Upper lobe of left lung (tissue), 4 donors: ENCODE results near the gene RFX2.

ENCODE experiments used
- EP300 ChIP-seq, 4 donors: sonication (generic); formaldehyde crosslinking; IDR thresholded peaks; one replicate each; pipeline ENCODE4 v1.5.1; 2017; ENCODE audit warnings: antibody characterized with exemption in 4 of 4, control low read depth in 2 of 4
- POLR2A ChIP-seq, 4 donors: fragments of 450-650 bp; IDR thresholded peaks; one replicate each; pipeline ENCODE4 v1.5.1; 2016 to 2017; ENCODE audit warnings: antibody characterized with exemption in 4 of 4, mild to moderate bottlenecking in 2 of 4
- POLR2AphosphoS5 ChIP-seq, 2 donors: sonication (generic); formaldehyde crosslinking; IDR thresholded peaks; one replicate each; pipeline ENCODE4 v1.5.1; 2017; ENCODE audit warnings: antibody characterized with exemption in 2 of 2
- TF ChIP-seq, protein P1 (sequence below), 6 experiments: fragments of 450-650 bp in 4 of 6; fragments of 200-600 bp in 2 of 6; sonication (generic) in 2 of 6; IDR thresholded peaks; one replicate each; pipeline ENCODE4 v1.5.1; 2016 to 2019; ENCODE audit warnings: antibody characterized with exemption in 6 of 6

DNA sequence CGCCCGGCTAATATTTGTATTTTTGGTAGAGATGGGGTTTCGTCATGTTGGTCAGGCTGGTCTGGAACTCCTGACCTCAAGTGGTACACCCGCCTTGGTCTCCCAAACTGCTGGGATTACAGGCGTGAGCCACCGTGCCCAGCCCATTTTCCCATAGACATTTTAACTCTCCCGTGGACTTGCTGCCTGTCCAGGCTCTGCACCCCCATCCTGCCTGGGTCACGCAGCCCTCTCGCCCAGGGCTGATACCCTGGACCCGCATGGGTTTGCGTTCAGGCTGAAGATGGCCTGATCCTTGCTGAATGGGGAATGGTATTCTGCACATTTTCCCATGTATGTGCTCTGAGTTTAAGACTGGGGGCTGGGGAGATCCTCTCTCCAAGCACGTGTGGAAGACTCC, 86.4 kb downstream of the RFX2 start:
- TF ChIP-seq, protein P1, sequence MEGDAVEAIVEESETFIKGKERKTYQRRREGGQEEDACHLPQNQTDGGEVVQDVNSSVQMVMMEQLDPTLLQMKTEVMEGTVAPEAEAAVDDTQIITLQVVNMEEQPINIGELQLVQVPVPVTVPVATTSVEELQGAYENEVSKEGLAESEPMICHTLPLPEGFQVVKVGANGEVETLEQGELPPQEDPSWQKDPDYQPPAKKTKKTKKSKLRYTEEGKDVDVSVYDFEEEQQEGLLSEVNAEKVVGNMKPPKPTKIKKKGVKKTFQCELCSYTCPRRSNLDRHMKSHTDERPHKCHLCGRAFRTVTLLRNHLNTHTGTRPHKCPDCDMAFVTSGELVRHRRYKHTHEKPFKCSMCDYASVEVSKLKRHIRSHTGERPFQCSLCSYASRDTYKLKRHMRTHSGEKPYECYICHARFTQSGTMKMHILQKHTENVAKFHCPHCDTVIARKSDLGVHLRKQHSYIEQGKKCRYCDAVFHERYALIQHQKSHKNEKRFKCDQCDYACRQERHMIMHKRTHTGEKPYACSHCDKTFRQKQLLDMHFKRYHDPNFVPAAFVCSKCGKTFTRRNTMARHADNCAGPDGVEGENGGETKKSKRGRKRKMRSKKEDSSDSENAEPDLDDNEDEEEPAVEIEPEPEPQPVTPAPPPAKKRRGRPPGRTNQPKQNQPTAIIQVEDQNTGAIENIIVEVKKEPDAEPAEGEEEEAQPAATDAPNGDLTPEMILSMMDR (IDR thresholded peaks at IDR 0.05), result no peak
- TF ChIP-seq POLR2A (IDR thresholded peaks at IDR 0.05), result no peak
- TF ChIP-seq EP300 (IDR thresholded peaks at IDR 0.05), result no peak
- no peak for TF ChIP-seq POLR2AphosphoS5 (IDR thresholded peaks at IDR 0.05)
